HepG2 (cell line): Measurements from ENCODE around the gene SBK3. TPM values are rescaled to one million over a fixed set of nuclear protein-coding genes. Genes with fewer than 3 reads are reported as not detected.

Source experiments
- HNRNPL ChIP-seq: fragments of 200-400 bp; formaldehyde crosslinking; IDR thresholded peaks from 2 replicates; pipeline ENCODE4 v1.6.1; 2017; ENCODE audit warnings: mild to moderate bottlenecking, low read depth, low read length
- HNRNPLL ChIP-seq: fragments of 200-400 bp; formaldehyde crosslinking; IDR thresholded peaks from 2 replicates; pipeline ENCODE4 v1.6.1; 2017; ENCODE audit warnings: mild to moderate bottlenecking, low read depth, low read length; ENCODE audit not compliant: poor library complexity, severe bottlenecking
- NR2F6 ChIP-seq, 2 experiments: IDR thresholded peaks; 2 replicates each; pipeline ENCODE4 v1.6.1; 2016; ENCODE audit warnings: antibody characterized with exemption in 1 of 2, mild to moderate bottlenecking in 1 of 2
- RFX5 ChIP-seq: IDR thresholded peaks from 2 replicates; pipeline ENCODE4 v1.6.1; 2011; ENCODE audit warnings: low read depth, low read length, improper control_type of control experiment
- SALL1 ChIP-seq: sonication (generic); formaldehyde crosslinking; IDR thresholded peaks from 2 replicates; pipeline ENCODE4 v1.8.0; 2022; ENCODE audit warnings: mild to moderate bottlenecking, missing genetic modification reagents
- SP5 ChIP-seq: IDR thresholded peaks from 2 replicates; pipeline ENCODE4 v1.6.1; 2016; ENCODE audit warnings: low read depth, borderline replicate concordance
- SRSF9 ChIP-seq: fragments of 200-400 bp; formaldehyde crosslinking; IDR thresholded peaks from 2 replicates; pipeline ENCODE4 v1.6.1; 2018; ENCODE audit warnings: borderline replicate concordance, mild to moderate bottlenecking, low read depth, low read length; ENCODE audit not compliant: insufficient read depth, poor library complexity, severe bottlenecking
- THAP11 ChIP-seq: IDR thresholded peaks from 2 replicates; pipeline ENCODE4 v1.6.1; 2016; ENCODE audit warnings: missing biosample characterization, missing genetic modification reagents
- YEATS4 ChIP-seq: sonication (generic); formaldehyde crosslinking; IDR thresholded peaks from 2 replicates; pipeline ENCODE4 v1.4.0; 2020; ENCODE audit warnings: missing genetic modification reagents, borderline replicate concordance
- ZMYM4 ChIP-seq: sonication (generic); formaldehyde crosslinking; IDR thresholded peaks from 2 replicates; pipeline ENCODE4 v1.8.1; 2023; ENCODE audit warnings: mild to moderate bottlenecking, missing genetic modification reagents
- ZNF263 ChIP-seq: sonication (generic); formaldehyde crosslinking; IDR thresholded peaks from 2 replicates; pipeline ENCODE4 v1.4.0; 2020; ENCODE audit warnings: missing genetic modification reagents
- ZNF781 ChIP-seq: sonication (generic); formaldehyde crosslinking; IDR thresholded peaks from 2 replicates; pipeline ENCODE4 v1.5.1; 2020; ENCODE audit warnings: borderline replicate concordance, mild to moderate bottlenecking, missing genetic modification reagents; ENCODE audit errors: not compliant biosample characterization
- polyA plus RNA-seq, 8 experiments: library from polyadenylated mRNA; depleted of rRNA in 3 of 8; stranded (reverse) in 7 of 8; unstranded in 1 of 8; fragments of >200 nt; fragmentation: Illumina TruSeq in 4 of 8; extraction: Trizol in 4 of 8; gene quantifications; 2 replicates each; pipeline versions ENCODE4 v1.2.1 to v1.2.3, GENCODE V29; 2011 to 2016; ENCODE audit warnings: low read depth in 4 of 8, missing spikeins in 1 of 8, mixed read lengths in 1 of 8; ENCODE audit not compliant: insufficient read depth in 1 of 8
- total RNA-seq, 5 experiments: library from RNA; depleted of rRNA; stranded (reverse); fragments of >200 nt; fragmentation: Illumina TruSeq; extraction: Trizol; gene quantifications; 2 replicates each; pipeline ENCODE4 v1.2.3, GENCODE V29; 2016; ENCODE audit warnings: low read depth in 1 of 5
- TF ChIP-seq, protein P1 (sequence below): sonication (generic); formaldehyde crosslinking; IDR thresholded peaks from 2 replicates; pipeline ENCODE4 v1.4.0; 2020; ENCODE audit warnings: missing genetic modification reagents
- TF ChIP-seq, protein P2 (sequence below): sonication (generic); formaldehyde crosslinking; IDR thresholded peaks from 2 replicates; pipeline ENCODE4 v1.5.1; 2020; ENCODE audit warnings: missing genetic modification reagents, mild to moderate bottlenecking, borderline replicate concordance
- TF ChIP-seq, protein P3 (sequence below): sonication (generic); formaldehyde crosslinking; IDR thresholded peaks from 2 replicates; pipeline ENCODE4 v1.5.1; 2020; ENCODE audit warnings: mild to moderate bottlenecking, moderate library complexity, missing genetic modification reagents
- TF ChIP-seq, protein P4 (sequence below): sonication (generic); formaldehyde crosslinking; IDR thresholded peaks from 2 replicates; pipeline ENCODE4 v1.8.0; 2022; ENCODE audit warnings: mild to moderate bottlenecking, missing genetic modification reagents; ENCODE audit not compliant: insufficient replicate concordance
- TF ChIP-seq, protein P5 (sequence below): sonication (generic); formaldehyde crosslinking; IDR thresholded peaks from 2 replicates; pipeline ENCODE4 v1.4.0; 2020; ENCODE audit warnings: missing genetic modification reagents
- TF ChIP-seq, protein P6 (sequence below): sonication (generic); formaldehyde crosslinking; IDR thresholded peaks from 2 replicates; pipeline ENCODE4 v1.4.0; 2020; ENCODE audit warnings: missing genetic modification reagents, low read depth, mild to moderate bottlenecking, borderline replicate concordance

The SBK3 gene
- total and polyA plus RNA-seq, 2 of the 13 experiments (the other 11 are each of a cell fraction or from before 2014, with no cell fraction given): 0.66 to 0.77 TPM

DNA sequence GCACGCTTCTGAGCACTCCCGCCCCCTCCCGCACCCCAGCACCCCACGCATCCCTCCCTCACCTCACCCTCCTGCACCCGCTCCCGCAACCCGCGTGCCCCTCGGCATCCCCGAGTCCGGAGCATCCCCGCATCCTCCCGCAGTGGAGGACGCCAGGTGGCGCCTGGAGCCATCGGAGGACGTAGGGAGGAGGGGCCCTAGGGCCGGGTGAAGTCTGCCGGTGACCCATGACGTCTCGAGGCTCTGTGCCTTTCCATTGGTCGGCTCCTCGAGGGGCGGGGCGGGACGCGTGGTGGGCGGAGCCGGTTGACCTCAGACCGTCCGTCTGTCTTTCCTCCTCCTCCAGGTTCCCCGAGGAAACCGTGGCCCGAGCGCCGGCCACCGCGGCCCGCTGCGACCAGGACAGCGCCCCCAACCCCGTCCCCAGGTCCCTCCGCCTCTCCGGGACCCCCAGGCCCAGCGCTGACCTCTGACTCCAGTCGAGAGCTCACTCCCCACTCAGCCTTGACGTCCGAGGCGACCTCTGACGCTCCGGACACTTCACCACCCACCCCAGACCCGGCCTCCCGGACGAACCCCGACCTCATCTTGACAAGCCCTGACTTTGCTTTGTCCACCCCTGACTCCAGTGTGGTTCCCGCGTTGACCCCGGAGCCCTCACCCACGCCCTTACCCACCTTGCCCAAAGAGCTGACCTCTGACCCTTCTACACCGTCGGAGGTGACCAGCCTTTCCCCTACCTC lies 28.3 kb downstream of the SBK3 start (continued):
- TF ChIP-seq, protein P1, sequence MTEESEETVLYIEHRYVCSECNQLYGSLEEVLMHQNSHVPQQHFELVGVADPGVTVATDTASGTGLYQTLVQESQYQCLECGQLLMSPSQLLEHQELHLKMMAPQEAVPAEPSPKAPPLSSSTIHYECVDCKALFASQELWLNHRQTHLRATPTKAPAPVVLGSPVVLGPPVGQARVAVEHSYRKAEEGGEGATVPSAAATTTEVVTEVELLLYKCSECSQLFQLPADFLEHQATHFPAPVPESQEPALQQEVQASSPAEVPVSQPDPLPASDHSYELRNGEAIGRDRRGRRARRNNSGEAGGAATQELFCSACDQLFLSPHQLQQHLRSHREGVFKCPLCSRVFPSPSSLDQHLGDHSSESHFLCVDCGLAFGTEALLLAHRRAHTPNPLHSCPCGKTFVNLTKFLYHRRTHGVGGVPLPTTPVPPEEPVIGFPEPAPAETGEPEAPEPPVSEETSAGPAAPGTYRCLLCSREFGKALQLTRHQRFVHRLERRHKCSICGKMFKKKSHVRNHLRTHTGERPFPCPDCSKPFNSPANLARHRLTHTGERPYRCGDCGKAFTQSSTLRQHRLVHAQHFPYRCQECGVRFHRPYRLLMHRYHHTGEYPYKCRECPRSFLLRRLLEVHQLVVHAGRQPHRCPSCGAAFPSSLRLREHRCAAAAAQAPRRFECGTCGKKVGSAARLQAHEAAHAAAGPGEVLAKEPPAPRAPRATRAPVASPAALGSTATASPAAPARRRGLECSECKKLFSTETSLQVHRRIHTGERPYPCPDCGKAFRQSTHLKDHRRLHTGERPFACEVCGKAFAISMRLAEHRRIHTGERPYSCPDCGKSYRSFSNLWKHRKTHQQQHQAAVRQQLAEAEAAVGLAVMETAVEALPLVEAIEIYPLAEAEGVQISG (CRISPR knock-in tag): peak; percentile 13; the same call in 1 of the 2 replicates
- TF ChIP-seq HNRNPL (peak; percentile 95), ZMYM4 (CRISPR knock-in tag) (peak; percentile 49), ZNF781 (CRISPR knock-in tag) (no peak), ZNF263 (peak; percentile 64), SALL1 (peak; percentile 79; the same call in 1 of the 2 replicates), RFX5 (peak; percentile 100), SRSF9 (no peak), HNRNPLL (peak; percentile 36), NR2F6 (IDR thresholded peaks at IDR 0.05) (no peak; the same call in none of the 2 replicates), NR2F6 (CRISPR knock-in tag; IDR thresholded peaks at IDR 0.05) (peak; percentile 12), SP5 (peak; percentile 79), THAP11 (CRISPR knock-in tag) (peak; percentile 73), YEATS4 (CRISPR knock-in tag) (no peak)
- TF ChIP-seq, protein P2, sequence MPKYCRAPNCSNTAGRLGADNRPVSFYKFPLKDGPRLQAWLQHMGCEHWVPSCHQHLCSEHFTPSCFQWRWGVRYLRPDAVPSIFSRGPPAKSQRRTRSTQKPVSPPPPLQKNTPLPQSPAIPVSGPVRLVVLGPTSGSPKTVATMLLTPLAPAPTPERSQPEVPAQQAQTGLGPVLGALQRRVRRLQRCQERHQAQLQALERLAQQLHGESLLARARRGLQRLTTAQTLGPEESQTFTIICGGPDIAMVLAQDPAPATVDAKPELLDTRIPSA: no peak
- TF ChIP-seq, protein P3, sequence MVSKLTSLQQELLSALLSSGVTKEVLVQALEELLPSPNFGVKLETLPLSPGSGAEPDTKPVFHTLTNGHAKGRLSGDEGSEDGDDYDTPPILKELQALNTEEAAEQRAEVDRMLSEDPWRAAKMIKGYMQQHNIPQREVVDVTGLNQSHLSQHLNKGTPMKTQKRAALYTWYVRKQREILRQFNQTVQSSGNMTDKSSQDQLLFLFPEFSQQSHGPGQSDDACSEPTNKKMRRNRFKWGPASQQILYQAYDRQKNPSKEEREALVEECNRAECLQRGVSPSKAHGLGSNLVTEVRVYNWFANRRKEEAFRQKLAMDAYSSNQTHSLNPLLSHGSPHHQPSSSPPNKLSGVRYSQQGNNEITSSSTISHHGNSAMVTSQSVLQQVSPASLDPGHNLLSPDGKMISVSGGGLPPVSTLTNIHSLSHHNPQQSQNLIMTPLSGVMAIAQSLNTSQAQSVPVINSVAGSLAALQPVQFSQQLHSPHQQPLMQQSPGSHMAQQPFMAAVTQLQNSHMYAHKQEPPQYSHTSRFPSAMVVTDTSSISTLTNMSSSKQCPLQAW (CRISPR knock-in tag): peak; percentile 74; the same call in 1 of the 2 replicates
- TF ChIP-seq, protein P4, sequence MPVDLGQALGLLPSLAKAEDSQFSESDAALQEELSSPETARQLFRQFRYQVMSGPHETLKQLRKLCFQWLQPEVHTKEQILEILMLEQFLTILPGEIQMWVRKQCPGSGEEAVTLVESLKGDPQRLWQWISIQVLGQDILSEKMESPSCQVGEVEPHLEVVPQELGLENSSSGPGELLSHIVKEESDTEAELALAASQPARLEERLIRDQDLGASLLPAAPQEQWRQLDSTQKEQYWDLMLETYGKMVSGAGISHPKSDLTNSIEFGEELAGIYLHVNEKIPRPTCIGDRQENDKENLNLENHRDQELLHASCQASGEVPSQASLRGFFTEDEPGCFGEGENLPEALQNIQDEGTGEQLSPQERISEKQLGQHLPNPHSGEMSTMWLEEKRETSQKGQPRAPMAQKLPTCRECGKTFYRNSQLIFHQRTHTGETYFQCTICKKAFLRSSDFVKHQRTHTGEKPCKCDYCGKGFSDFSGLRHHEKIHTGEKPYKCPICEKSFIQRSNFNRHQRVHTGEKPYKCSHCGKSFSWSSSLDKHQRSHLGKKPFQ (CRISPR knock-in tag): no peak
- TF ChIP-seq, protein P5, sequence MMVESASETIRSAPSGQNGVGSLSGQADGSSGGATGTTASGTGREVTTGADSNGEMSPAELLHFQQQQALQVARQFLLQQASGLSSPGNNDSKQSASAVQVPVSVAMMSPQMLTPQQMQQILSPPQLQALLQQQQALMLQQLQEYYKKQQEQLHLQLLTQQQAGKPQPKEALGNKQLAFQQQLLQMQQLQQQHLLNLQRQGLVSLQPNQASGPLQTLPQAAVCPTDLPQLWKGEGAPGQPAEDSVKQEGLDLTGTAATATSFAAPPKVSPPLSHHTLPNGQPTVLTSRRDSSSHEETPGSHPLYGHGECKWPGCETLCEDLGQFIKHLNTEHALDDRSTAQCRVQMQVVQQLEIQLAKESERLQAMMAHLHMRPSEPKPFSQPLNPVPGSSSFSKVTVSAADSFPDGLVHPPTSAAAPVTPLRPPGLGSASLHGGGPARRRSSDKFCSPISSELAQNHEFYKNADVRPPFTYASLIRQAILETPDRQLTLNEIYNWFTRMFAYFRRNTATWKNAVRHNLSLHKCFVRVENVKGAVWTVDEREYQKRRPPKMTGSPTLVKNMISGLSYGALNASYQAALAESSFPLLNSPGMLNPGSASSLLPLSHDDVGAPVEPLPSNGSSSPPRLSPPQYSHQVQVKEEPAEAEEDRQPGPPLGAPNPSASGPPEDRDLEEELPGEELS (CRISPR knock-in tag): peak; percentile 25; the same call in 1 of the 2 replicates
- TF ChIP-seq, protein P6, sequence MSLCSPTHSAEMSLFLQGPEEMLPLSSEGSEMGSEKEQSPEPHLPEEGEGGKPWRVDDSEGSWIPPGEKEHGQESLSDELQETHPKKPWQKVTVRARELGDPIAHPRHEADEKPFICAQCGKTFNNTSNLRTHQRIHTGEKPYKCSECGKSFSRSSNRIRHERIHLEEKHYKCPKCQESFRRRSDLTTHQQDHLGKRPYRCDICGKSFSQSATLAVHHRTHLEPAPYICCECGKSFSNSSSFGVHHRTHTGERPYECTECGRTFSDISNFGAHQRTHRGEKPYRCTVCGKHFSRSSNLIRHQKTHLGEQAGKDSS (CRISPR knock-in tag): peak; percentile 78; the same call in 1 of the 2 replicates
